ENCODE data around the gene UTP14C. TPM values are rescaled to one million over a fixed set of nuclear protein-coding genes. Genes with fewer than 3 reads are reported as not detected.

Gene UTP14C
- total RNA-seq, 1 experiment from 2014 or later: 11.2 TPM

DNA sequence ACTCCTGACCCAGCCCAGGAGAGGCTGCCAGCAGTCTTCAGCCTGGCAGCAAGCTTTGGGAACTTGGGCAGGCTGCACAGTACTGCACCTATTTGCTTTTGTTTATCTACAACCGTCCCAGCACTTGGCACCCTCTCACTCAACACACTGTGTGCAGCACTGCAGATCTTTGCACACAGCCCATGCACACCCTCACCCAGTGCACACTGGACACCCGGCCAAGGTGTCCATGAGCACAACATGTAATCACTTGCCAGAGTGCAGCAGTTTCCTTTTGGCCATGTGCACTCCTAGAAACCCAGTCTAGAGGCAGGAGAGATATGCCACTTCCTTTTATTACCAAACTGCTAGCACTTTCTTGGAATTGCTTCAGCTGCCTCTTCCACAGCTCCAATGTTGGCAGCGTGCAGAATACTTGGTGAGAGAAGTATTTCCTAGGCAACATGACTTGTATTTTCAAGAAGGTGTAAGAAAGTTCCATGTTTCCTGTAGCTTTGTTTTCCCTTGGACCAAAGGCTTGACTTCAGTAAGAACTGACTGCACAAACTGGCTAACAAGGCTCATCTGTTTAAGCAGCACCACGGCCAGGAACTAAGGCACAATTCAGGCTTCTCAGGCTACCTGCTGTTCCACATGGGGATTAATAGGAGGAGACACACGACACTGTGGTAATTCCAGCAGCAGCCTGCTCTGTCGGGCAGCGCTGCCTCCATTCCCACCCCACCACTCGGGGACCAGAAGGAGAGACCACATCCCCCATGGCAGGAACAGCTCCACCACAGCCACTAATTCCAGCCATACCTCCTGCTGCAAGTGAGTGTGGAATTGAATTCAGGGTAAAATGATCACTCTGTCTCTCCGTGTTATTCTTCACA lies 28.6 kb upstream of the UTP14C start:
- no TSS peak for BruUV-seq (replicated peaks)
- TF ChIP-seq, protein P1, sequence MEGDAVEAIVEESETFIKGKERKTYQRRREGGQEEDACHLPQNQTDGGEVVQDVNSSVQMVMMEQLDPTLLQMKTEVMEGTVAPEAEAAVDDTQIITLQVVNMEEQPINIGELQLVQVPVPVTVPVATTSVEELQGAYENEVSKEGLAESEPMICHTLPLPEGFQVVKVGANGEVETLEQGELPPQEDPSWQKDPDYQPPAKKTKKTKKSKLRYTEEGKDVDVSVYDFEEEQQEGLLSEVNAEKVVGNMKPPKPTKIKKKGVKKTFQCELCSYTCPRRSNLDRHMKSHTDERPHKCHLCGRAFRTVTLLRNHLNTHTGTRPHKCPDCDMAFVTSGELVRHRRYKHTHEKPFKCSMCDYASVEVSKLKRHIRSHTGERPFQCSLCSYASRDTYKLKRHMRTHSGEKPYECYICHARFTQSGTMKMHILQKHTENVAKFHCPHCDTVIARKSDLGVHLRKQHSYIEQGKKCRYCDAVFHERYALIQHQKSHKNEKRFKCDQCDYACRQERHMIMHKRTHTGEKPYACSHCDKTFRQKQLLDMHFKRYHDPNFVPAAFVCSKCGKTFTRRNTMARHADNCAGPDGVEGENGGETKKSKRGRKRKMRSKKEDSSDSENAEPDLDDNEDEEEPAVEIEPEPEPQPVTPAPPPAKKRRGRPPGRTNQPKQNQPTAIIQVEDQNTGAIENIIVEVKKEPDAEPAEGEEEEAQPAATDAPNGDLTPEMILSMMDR (IDR thresholded peaks at IDR 0.05): peak; percentile 10; the same call in 1 of the 2 replicates
- no peak for TF ChIP-seq SIN3A (IDR thresholded peaks at IDR 0.05; ENCODE audit: borderline replicate concordance, insufficient read depth, low read depth, low read length)
- ATAC-seq (peak; percentile 72), DNase-seq (ENCODE audit: low read depth, low spot score) (no peak)
- Histone ChIP-seq H3K4me1 (ENCODE audit: control insufficient read depth, insufficient read depth, low read length) (peaks cover 68% of the 10 kb centered on the region), H3K4me3 (ENCODE audit: low read depth in 2 of 2, low read length in 2 of 2) (peak overlapping the region; percentile 11 to 26; a peak in 3 of 4 replicates), H3K9me3 (ENCODE audit: control insufficient read depth, insufficient read depth, low read depth, low read length) (no peaks in the 10 kb centered on the region), H3K27me3 (ENCODE audit: control insufficient read depth, insufficient read depth, low read length) (no peaks in the 10 kb centered on the region), H3K36me3 (ENCODE audit: control insufficient read depth, insufficient read depth, low read length) (no peaks in the 10 kb centered on the region), H3K27ac (ENCODE audit: low read length) (peak overlapping the region; percentile 85)
- ChIA-PET CTCF (interaction anchor here (0.6 kb wide), 1 partner anchor 19 kb away, joined by 4 read pairs; no protein-coding TSS in a partner anchor), POLR2A (no interaction called here)
- intact Hi-C loops (cut with micrococcal nuclease; ENCODE audit: unreplicated experiment): loop anchor here (5.0 to 10.0 kb wide), 2 partner anchors 91 to 131 kb away; partner anchors contain the start of gene NEK5
- in situ Hi-C loops (cut with HindIII; ENCODE audit: low pct_unique_long_range_greater_than_20kb, low sequenced_read_pairs): no loop called here

DNA sequence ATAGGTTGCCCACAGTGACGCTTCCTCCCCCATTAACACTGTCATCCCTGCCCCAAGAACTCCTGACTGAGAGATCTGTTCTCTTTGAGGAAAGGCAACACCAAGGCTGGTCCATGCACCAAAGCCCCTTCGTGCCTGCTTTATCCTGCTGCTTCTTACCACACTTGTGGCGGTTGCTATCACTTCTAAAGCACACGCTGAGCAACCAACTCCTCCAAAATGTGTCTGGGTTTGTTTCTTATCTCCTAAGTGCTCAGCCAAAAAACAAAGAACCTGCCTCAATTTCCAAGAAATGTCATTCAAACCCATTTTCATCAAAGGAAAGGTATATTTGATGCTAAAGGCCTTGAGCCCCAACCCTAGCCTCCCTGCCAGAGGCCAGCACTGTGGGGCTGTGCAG lies 27.9 kb upstream of the UTP14C start:
- H3K27ac ChIP-seq (ENCODE audit: low read length): peak overlapping the region; percentile 85
- CTCF ChIA-PET: no interaction called here
- TF ChIP-seq TCF7L2 (IDR thresholded peaks at IDR 0.05; ENCODE audit: low read depth, low read length) (no peak), SIN3A (IDR thresholded peaks at IDR 0.05; ENCODE audit: borderline replicate concordance, insufficient read depth, low read depth, low read length) (no peak), POLR2AphosphoS5 (IDR thresholded peaks at IDR 0.05; ENCODE audit: low read depth, low read length) (no peak)
- TF ChIP-seq, protein P2, sequence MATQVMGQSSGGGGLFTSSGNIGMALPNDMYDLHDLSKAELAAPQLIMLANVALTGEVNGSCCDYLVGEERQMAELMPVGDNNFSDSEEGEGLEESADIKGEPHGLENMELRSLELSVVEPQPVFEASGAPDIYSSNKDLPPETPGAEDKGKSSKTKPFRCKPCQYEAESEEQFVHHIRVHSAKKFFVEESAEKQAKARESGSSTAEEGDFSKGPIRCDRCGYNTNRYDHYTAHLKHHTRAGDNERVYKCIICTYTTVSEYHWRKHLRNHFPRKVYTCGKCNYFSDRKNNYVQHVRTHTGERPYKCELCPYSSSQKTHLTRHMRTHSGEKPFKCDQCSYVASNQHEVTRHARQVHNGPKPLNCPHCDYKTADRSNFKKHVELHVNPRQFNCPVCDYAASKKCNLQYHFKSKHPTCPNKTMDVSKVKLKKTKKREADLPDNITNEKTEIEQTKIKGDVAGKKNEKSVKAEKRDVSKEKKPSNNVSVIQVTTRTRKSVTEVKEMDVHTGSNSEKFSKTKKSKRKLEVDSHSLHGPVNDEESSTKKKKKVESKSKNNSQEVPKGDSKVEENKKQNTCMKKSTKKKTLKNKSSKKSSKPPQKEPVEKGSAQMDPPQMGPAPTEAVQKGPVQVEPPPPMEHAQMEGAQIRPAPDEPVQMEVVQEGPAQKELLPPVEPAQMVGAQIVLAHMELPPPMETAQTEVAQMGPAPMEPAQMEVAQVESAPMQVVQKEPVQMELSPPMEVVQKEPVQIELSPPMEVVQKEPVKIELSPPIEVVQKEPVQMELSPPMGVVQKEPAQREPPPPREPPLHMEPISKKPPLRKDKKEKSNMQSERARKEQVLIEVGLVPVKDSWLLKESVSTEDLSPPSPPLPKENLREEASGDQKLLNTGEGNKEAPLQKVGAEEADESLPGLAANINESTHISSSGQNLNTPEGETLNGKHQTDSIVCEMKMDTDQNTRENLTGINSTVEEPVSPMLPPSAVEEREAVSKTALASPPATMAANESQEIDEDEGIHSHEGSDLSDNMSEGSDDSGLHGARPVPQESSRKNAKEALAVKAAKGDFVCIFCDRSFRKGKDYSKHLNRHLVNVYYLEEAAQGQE (IDR thresholded peaks at IDR 0.05; ENCODE audit: insufficient read depth in 1 of 2, low read depth in 2 of 2, low read length in 1 of 2): no peak
- TF ChIP-seq, protein P1 (IDR thresholded peaks at IDR 0.05): no peak
- no peak for DNase-seq (ENCODE audit: low read depth, low spot score)
- in situ Hi-C loops (cut with HindIII; ENCODE audit: low pct_unique_long_range_greater_than_20kb, low sequenced_read_pairs): no loop called here
- no peaks in the 10 kb centered on the region for H3K9me3 ChIP-seq (ENCODE audit: control insufficient read depth, insufficient read depth, low read depth, low read length)
- no peak for ATAC-seq
- H3K27me3 ChIP-seq (ENCODE audit: control insufficient read depth, insufficient read depth, low read length): no peaks in the 10 kb centered on the region
- intact Hi-C loops (cut with micrococcal nuclease; ENCODE audit: unreplicated experiment): loop anchor here (5.0 to 10.0 kb wide), 2 partner anchors 92 to 131 kb away; partner anchors contain the start of gene NEK5
- POLR2A ChIA-PET: no interaction called here
- H3K36me3 ChIP-seq (ENCODE audit: control insufficient read depth, insufficient read depth, low read length): no peaks in the 10 kb centered on the region
- peaks cover 70% of the 10 kb centered on the region for H3K4me1 ChIP-seq (ENCODE audit: control insufficient read depth, insufficient read depth, low read length)
- BruUV-seq (replicated peaks): no TSS peak
- no peak overlapping the region for H3K4me3 ChIP-seq (ENCODE audit: low read depth in 2 of 2, low read length in 2 of 2)

All from Panc1 (cell line).